ENCODE data around the gene APMAP. TPM values are rescaled to one million over a fixed set of nuclear protein-coding genes. Genes with fewer than 3 reads are reported as not detected.

The APMAP gene
- total RNA-seq, 1 donor from 2014 or later: 56.8 TPM

DNA sequence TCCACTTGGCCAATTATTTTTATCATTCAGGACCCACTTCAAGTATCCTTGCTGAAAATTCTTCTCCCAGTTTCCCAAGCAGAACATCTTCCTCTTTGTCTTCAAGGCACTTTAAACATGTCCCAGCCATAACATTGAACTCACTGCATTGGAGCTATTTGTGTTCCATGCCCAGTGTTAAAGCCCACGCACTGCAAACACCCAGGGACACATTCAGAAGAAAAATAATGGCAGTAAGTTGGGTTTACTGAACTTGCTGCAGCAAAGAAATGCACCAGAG lies 1.6 kb upstream of the APMAP start:
- Mint-ChIP-seq H3K4me1 (peaks cover 39% of the 10 kb centered on the region), H3K27me3 (peaks cover 29% of the 10 kb centered on the region), H3K9me3 (no peaks in the 10 kb centered on the region), H3K36me3 (ENCODE audit: low read depth) (peaks cover 19% of the 10 kb centered on the region), H3K4me3 (peak overlapping the region; percentile 59), H3K27ac (peak overlapping the region; percentile 5)
- intact Hi-C loops (cut with micrococcal nuclease): loop anchor here (1.0 to 5.0 kb wide), 4 partner anchors 168 to 405 kb away; no protein-coding TSS in a partner anchor
- no peak for DNase-seq

DNA sequence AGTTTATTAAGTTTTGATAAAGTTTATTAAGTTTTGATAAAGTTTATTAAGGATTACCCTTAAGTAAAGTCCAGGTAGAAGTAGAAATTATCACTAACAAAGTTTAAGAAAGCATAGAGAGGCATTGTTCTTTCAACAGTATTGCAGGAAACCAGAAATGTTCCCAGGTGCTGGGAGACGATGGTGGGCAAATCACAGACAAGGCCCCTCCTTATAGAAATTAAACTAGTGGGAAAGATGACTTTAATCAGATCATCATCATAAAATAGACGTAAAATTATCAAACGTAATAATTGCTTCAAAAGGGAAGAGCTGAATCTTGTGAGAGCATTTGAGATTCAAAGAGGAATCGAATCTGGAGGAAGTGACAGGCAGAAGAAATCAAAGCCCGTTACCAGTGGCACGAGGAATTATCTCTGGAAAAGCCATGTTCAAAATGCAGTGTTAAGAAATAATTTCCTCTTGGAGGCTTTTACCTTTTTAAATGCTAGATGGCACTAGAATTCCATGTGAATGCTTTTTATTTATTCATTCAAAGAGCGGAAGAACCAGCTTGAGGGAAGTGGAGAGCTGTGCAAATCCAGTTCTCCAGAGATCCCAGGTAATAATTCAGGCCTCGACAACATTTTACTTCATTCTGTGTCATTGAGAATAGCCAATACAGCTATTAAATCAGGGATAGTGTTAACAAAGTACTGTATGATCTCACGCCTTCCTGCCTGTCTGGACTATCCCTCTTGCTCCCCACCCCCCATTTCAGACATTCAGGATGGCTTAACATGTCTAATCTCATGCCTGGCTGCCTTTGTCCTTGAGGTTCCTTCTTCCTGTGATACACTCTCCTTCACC lies 1.0 kb upstream of the APMAP start:
- Mint-ChIP-seq H3K27ac (peak overlapping the region; percentile 94), H3K9me3 (no peaks in the 10 kb centered on the region), H3K4me1 (peaks cover 43% of the 10 kb centered on the region), H3K36me3 (ENCODE audit: low read depth) (peaks cover 23% of the 10 kb centered on the region), H3K4me3 (peak overlapping the region; percentile 99), H3K27me3 (peaks cover 23% of the 10 kb centered on the region)
- DNase-seq: no peak
- intact Hi-C loops (cut with micrococcal nuclease): loop anchor here (1.0 to 5.0 kb wide), 6 partner anchors 169 to 405 kb away; partner anchors contain the start of genes ABHD12 and PYGB

DNA sequence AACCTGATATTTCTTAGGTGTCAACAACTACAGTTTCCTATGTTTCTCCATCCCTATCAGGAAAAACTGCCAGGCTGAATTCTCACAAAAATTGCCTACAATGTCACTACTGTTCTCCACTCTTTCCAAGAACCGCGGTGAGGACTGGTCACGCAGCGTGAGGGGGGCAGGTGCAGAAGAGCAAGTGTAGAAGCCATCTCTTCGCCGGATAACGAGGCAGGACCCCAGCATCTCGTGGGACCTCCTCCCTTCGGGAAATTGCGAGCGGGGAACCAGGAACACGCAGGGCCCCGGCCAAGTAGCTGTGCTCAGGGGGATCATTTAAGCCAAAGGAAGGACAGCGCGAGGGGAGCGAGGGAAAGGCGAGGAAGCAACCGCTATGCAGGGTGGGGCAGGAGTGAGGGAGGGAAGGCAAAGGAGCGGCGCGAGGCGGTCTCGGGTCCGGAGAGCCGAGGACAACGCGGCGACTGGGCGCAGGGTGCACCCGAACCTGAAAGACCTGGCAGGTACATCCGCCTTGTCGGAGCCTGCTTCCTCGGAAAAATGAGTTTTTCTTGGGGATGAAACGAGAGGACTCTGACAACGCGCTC lies 559 bp downstream of the APMAP start:
- H3K27ac Mint-ChIP-seq: peak overlapping the region; percentile 94
- no peak for DNase-seq
- peaks cover 12% of the 10 kb centered on the region for H3K27me3 Mint-ChIP-seq
- peaks cover 58% of the 10 kb centered on the region for H3K4me1 Mint-ChIP-seq
- H3K36me3 Mint-ChIP-seq (ENCODE audit: low read depth): peaks cover 34% of the 10 kb centered on the region
- H3K9me3 Mint-ChIP-seq: no peaks in the 10 kb centered on the region
- H3K4me3 Mint-ChIP-seq: peak overlapping the region; percentile 99
- intact Hi-C loops (cut with micrococcal nuclease): loop anchor here (1.0 to 5.0 kb wide), 8 partner anchors 43 to 399 kb away; partner anchors contain the start of genes ABHD12, CST7 and PYGB

DNA sequence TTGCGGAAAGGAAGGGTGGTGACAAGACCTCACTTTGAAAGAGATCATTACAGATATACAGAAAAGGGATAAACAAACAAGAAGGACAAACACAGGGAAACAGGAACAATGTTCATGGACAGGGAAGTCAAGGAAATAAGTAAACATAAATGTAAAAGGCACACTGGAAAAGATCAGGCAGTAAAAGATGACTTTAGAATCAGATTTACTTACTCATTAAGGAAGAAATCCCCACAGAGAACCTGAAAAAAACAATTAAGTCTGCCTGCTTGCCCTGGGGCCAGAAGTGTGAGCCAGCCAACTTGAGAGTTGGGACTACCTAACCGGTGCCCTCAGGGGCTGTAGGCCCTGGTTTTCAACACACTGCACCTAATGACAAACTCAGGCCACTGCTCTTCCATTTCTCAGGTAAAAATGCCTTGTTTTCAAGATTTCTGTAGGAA lies 1.7 kb downstream of the APMAP start:
- peaks cover 39% of the 10 kb centered on the region for H3K36me3 Mint-ChIP-seq (ENCODE audit: low read depth)
- peak overlapping the region; percentile 94 for H3K27ac Mint-ChIP-seq

GRCh38 chr20:24989162-24989561 lies 3.4 kb downstream of the APMAP start:
- H3K9me3 Mint-ChIP-seq: no peaks in the 10 kb centered on the region
- peaks cover 76% of the 10 kb centered on the region for H3K4me1 Mint-ChIP-seq

More for the DNA sequence above, 1.7 kb downstream of the APMAP start:
- Mint-ChIP-seq H3K4me3 (peak overlapping the region; percentile 99), H3K9me3 (no peaks in the 10 kb centered on the region), H3K4me1 (peaks cover 67% of the 10 kb centered on the region), H3K27me3 (peaks cover 4% of the 10 kb centered on the region)
- DNase-seq: no peak
- intact Hi-C loops (cut with micrococcal nuclease): loop anchor here (5.0 kb wide), 2 partner anchors 171 to 321 kb away; no protein-coding TSS in a partner anchor

GRCh38 chr20:24987873-24988835 lies 4.4 kb downstream of the APMAP start:
- Mint-ChIP-seq H3K27me3 (no peaks in the 10 kb centered on the region), H3K9me3 (no peaks in the 10 kb centered on the region), H3K4me1 (peaks cover 72% of the 10 kb centered on the region), H3K27ac (peak overlapping the region; percentile 38), H3K36me3 (ENCODE audit: low read depth) (peaks cover 52% of the 10 kb centered on the region), H3K4me3 (no peak overlapping the region)
- intact Hi-C loops (cut with micrococcal nuclease): no loop called here
- no peak for DNase-seq

More at GRCh38 chr20:24989162-24989561, 3.4 kb downstream of the APMAP start:
- H3K36me3 Mint-ChIP-seq (ENCODE audit: low read depth): peaks cover 44% of the 10 kb centered on the region
- no peak overlapping the region for H3K4me3 Mint-ChIP-seq
- no peaks in the 10 kb centered on the region for H3K27me3 Mint-ChIP-seq
- H3K27ac Mint-ChIP-seq: peak overlapping the region; percentile 10
- intact Hi-C loops (cut with micrococcal nuclease): no loop called here
- DNase-seq: no peak

GRCh38 chr20:24987244-24987643 lies 5.3 kb downstream of the APMAP start:
- H3K27ac Mint-ChIP-seq: peak overlapping the region; percentile 64
- no peaks in the 10 kb centered on the region for H3K9me3 Mint-ChIP-seq
- peaks cover 60% of the 10 kb centered on the region for H3K36me3 Mint-ChIP-seq (ENCODE audit: low read depth)
- intact Hi-C loops (cut with micrococcal nuclease): no loop called here
- H3K27me3 Mint-ChIP-seq: no peaks in the 10 kb centered on the region
- peak overlapping the region; percentile 21 for H3K4me3 Mint-ChIP-seq
- no peak for DNase-seq
- peaks cover 73% of the 10 kb centered on the region for H3K4me1 Mint-ChIP-seq

DNA sequence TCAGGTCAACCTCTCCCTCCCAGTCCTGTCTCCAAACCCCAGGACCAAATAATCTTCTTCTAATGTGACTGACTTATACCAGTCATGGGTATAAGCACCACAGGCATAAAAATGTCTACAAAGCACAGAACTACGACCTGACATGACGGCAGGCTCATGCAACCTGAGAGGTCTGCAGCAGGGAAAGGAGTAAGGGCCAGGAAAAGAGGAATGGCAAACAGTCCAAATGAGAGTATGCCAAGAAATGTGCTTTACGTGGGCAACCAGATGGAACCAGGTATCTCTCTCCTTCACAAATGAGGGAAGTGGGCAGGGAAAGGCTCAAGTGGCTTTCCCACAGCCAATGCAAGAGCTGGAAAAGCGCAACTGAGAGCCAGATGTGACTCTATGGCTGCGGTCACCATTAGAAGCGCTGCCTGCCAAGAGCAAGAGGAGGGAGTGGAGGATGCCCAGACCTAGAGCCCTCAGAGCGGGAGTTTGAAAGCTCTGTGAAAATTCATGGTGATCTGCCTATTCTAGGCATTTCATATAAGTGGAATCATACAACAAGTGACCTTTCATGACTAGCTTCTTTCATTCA lies 6.0 kb downstream of the APMAP start:
- Mint-ChIP-seq H3K27ac (no peak overlapping the region), H3K4me3 (no peak overlapping the region), H3K4me1 (peaks cover 73% of the 10 kb centered on the region), H3K27me3 (no peaks in the 10 kb centered on the region), H3K9me3 (no peaks in the 10 kb centered on the region), H3K36me3 (ENCODE audit: low read depth) (peaks cover 63% of the 10 kb centered on the region)
- intact Hi-C loops (cut with micrococcal nuclease): no loop called here
- DNase-seq: no peak

DNA sequence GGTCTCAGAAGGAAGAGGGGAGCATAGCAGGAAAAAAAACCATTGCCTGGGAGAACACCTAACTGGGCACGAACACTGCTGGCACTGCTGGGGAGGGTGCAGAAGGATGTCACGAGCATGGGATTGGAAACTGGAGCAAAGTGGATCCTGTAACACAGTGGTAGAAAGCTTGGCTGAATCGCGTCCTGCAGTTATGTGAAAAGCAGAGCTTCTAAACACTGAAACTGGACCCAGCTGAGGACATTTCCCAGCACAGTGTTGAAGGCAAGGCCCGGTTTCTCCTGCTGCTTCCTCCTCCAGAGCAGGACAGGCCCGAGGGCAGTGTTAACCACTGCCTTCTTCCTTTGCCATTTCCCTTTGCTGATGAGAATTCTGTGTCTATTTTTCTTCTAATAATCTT lies 6.7 kb downstream of the APMAP start:
- peaks cover 65% of the 10 kb centered on the region for H3K36me3 Mint-ChIP-seq (ENCODE audit: low read depth)
- intact Hi-C loops (cut with micrococcal nuclease): no loop called here
- no peak for DNase-seq
- H3K27ac Mint-ChIP-seq: no peak overlapping the region
- H3K4me1 Mint-ChIP-seq: peaks cover 71% of the 10 kb centered on the region
- H3K27me3 Mint-ChIP-seq: no peaks in the 10 kb centered on the region
- H3K4me3 Mint-ChIP-seq: no peak overlapping the region
- H3K9me3 Mint-ChIP-seq: no peaks in the 10 kb centered on the region

- intact Hi-C loops (cut with micrococcal nuclease): no loop called here
- Mint-ChIP-seq H3K4me1 (peaks cover 65% of the 10 kb centered on the region), H3K4me3 (no peak overlapping the region), H3K9me3 (peaks cover under 1% of the 10 kb centered on the region), H3K27me3 (no peaks in the 10 kb centered on the region), H3K36me3 (ENCODE audit: low read depth) (peaks cover 67% of the 10 kb centered on the region), H3K27ac (no peak overlapping the region)
- no peak for DNase-seq
These were observed 7.5 kb downstream of the APMAP start for GRCh38 chr20:24984961-24985640.

DNA sequence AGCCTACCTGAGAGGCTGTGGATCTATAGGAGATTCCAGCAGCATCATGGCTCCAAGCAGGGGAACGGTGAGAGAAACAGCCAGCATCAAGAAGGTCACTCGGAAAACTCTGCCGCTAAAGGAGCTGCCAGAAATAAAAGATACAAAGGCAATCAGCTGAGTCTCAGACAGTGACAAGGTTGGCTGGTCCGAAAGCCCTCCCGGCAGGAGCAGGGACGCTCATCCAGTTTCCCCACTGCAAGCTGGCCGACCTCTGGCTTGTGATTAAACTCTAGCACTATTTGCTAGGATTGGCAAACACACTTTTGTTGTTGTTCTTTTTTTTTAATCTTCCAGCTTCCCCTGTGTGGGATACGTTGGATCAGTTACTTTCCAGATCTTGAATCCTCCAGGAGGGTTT lies 8.7 kb downstream of the APMAP start:
- Mint-ChIP-seq H3K4me3 (no peak overlapping the region), H3K36me3 (ENCODE audit: low read depth) (peaks cover 70% of the 10 kb centered on the region), H3K27ac (no peak overlapping the region), H3K27me3 (no peaks in the 10 kb centered on the region), H3K4me1 (peaks cover 61% of the 10 kb centered on the region), H3K9me3 (peaks cover 3% of the 10 kb centered on the region)
- intact Hi-C loops (cut with micrococcal nuclease): no loop called here
- DNase-seq: no peak

GRCh38 chr20:24981790-24982189 lies 10.8 kb downstream of the APMAP start:
- peaks cover 5% of the 10 kb centered on the region for H3K9me3 Mint-ChIP-seq
- H3K27me3 Mint-ChIP-seq: no peaks in the 10 kb centered on the region
- H3K4me3 Mint-ChIP-seq: no peak overlapping the region
- intact Hi-C loops (cut with micrococcal nuclease): no loop called here
- peaks cover 43% of the 10 kb centered on the region for H3K4me1 Mint-ChIP-seq
- H3K27ac Mint-ChIP-seq: no peak overlapping the region
- H3K36me3 Mint-ChIP-seq (ENCODE audit: low read depth): peaks cover 76% of the 10 kb centered on the region
- no peak for DNase-seq

GRCh38 chr20:24981282-24981681 lies 11.3 kb downstream of the APMAP start:
- Mint-ChIP-seq H3K36me3 (ENCODE audit: low read depth) (peaks cover 77% of the 10 kb centered on the region), H3K4me1 (peaks cover 39% of the 10 kb centered on the region), H3K9me3 (peaks cover 8% of the 10 kb centered on the region), H3K4me3 (no peak overlapping the region), H3K27me3 (no peaks in the 10 kb centered on the region), H3K27ac (no peak overlapping the region)
- DNase-seq: no peak
- intact Hi-C loops (cut with micrococcal nuclease): no loop called here

Data from activated CD4-positive, alpha-beta T cell treated with anti-CD3 and anti-CD28 coated beads, Interleukin-2, amount 10 ng/mL, durations not matched to agents 24 days and 14 days (primary cell).